GM03348 (cell line): ENCODE results near the gene UBE2F.

ENCODE experiments used
- DNase-seq: peaks from one replicate; pipeline ENCODE4 v3.0.0; 2012; ENCODE audit warnings: low spot score

The UBE2F gene

GRCh38 chr2:238081150-238081549 lies 114.3 kb downstream of the UBE2F start:
- no peak for DNase-seq

- no peak for DNase-seq
These were observed 114.7 kb downstream of the UBE2F start for GRCh38 chr2:238081561-238081960.

- no peak for DNase-seq
These were observed 115.3 kb downstream of the UBE2F start for GRCh38 chr2:238082151-238082550.

- no peak for DNase-seq
These were observed 116.0 kb downstream of the UBE2F start for GRCh38 chr2:238082827-238083226.

GRCh38 chr2:238083919-238084318 lies 117.1 kb downstream of the UBE2F start:
- DNase-seq = no peak

GRCh38 chr2:238084761-238085160 lies 117.9 kb downstream of the UBE2F start:
- DNase-seq = no peak

- DNase-seq = no peak
These were observed 119.1 kb downstream of the UBE2F start for GRCh38 chr2:238085899-238086298.

- DNase-seq = no peak
These were observed 120.4 kb downstream of the UBE2F start for GRCh38 chr2:238087211-238087610.

GRCh38 chr2:238090887-238091286 lies 124.1 kb downstream of the UBE2F start:
- DNase-seq = no peak

- no peak for DNase-seq
These were observed 124.7 kb downstream of the UBE2F start for GRCh38 chr2:238091436-238092060.
